CD4-positive, alpha-beta T cell (primary cell): Measurements from ENCODE around the gene DGUOK. TPM values are rescaled to one million over a fixed set of nuclear protein-coding genes. Genes with fewer than 3 reads are reported as not detected.
"Not testable (repeated sequence)": the region's sequence is repeated elsewhere in the genome, so short reads cannot be mapped to it uniquely, and the experiment has no call there.

Source experiments
- ATAC-seq: fragments of 200-7000 bp; cut with Tn5 transposase; one replicate; pipeline ENCODE4 v1.10.0; 2022; ENCODE audit warnings: mild to moderate bottlenecking; ENCODE audit not compliant: poor library complexity
- CTCF ChIA-PET: fragments of 350-600 bp; sonication (Branson Sonifier 250); formaldehyde crosslinking; loops from one replicate; lab custom pipeline; 2021; ENCODE audit warnings: antibody characterized with exemption, inconsistent platforms; lab: Charles Lee
- POLR2A ChIA-PET: fragments of 350-600 bp; sonication (Branson Sonifier 250); formaldehyde crosslinking; loops from one replicate; lab custom pipeline; 2021; ENCODE audit warnings: antibody characterized with exemption, inconsistent platforms; lab: Charles Lee
- DNase-seq, 14 experiments: peaks; one replicate each; pipeline ENCODE4 v3.0.0-alpha.2; 2013 to 2020; ENCODE audit warnings: mixed read lengths in 2 of 14
- H3K27ac ChIP-seq, 2 donors: one replicate each; pipeline versions ENCODE4 v1.5.1 to v1.7.0; 2013; ENCODE audit warnings: low read length in 2 of 2, low read depth in 1 of 2, mild to moderate bottlenecking in 1 of 2
- H3K27me3 ChIP-seq, 2 experiments: 1 replicate in 1 of 2; 2 replicates in 1 of 2; pipeline versions ENCODE4 v1.6.1 to v1.7.0; 2013; ENCODE audit warnings: low read length in 2 of 2, control low read depth in 1 of 2, mild to moderate bottlenecking in 1 of 2, moderate library complexity in 1 of 2; ENCODE audit not compliant: insufficient read depth in 2 of 2, control insufficient read depth in 1 of 2
- H3K36me3 ChIP-seq: one replicate; pipeline ENCODE4 v1.6.1; 2013; ENCODE audit warnings: low read length, control low read depth; ENCODE audit not compliant: insufficient read depth
- H3K4me1 ChIP-seq: one replicate; pipeline ENCODE4 v1.6.1; 2013; ENCODE audit warnings: low read length, control low read depth; ENCODE audit not compliant: insufficient read depth
- H3K4me3 ChIP-seq: one replicate; pipeline ENCODE4 v1.5.1; 2013; ENCODE audit warnings: mild to moderate bottlenecking, low read length, moderate library complexity
- H3K9me3 ChIP-seq, 2 experiments: 1 replicate in 1 of 2; 2 replicates in 1 of 2; pipeline versions ENCODE4 v1.6.1 to v1.7.0; 2013; ENCODE audit warnings: low read length in 2 of 2, mild to moderate bottlenecking in 2 of 2, control low read depth in 1 of 2, moderate library complexity in 1 of 2; ENCODE audit not compliant: control insufficient read depth in 1 of 2, insufficient read depth in 1 of 2
- H3K27ac Mint-ChIP-seq: one replicate; pipeline ENCODE4 v1.8.0; 2020; ENCODE audit warnings: mixed read lengths
- H3K27me3 Mint-ChIP-seq: one replicate; pipeline ENCODE4 v1.8.0; 2021; ENCODE audit warnings: mixed read lengths
- H3K36me3 Mint-ChIP-seq: one replicate; pipeline ENCODE4 v1.8.0; 2021; ENCODE audit warnings: low read depth, mixed read lengths
- H3K4me1 Mint-ChIP-seq: one replicate; pipeline ENCODE4 v1.8.0; 2021; ENCODE audit warnings: low read depth, mixed read lengths
- H3K4me3 Mint-ChIP-seq: one replicate; pipeline ENCODE4 v1.8.0; 2020; ENCODE audit warnings: mild to moderate bottlenecking, mixed read lengths
- H3K9me3 Mint-ChIP-seq: one replicate; pipeline ENCODE4 v1.8.0; 2020; ENCODE audit warnings: mixed read lengths
- CTCF ChIP-seq: fragments of 200-600 bp; IDR thresholded peaks from one replicate; pipeline ENCODE4 v1.8.0; 2022; ENCODE audit warnings: antibody characterized with exemption, mild to moderate bottlenecking
- intact Hi-C, 2 experiments: fragments of 100-400 bp; cut with DNase I in 1 of 2; cut with micrococcal nuclease in 1 of 2; formaldehyde crosslinking; loops; one replicate each; pipeline versions ENCODE4 v1.15.1 to v1.9.0; 2023 to 2025; cut with DNase I, micrococcal nuclease
- total RNA-seq, 174 experiments: library from RNA in 2 of 174; stranded (reverse) in 2 of 174; gene quantifications; one replicate each; pipeline ENCODE4 v1.2.3 and lab custom pipeline; 2021 to 2026

Gene DGUOK
- total RNA-seq, 2 experiments from 2014 or later = 30.5 to 32.0 TPM

- ATAC-seq = no peak
- peaks cover 2% of the 10 kb centered on the region for H3K4me1 ChIP-seq
- intact Hi-C loops = no loop called here
- H3K27ac Mint-ChIP-seq = no peak overlapping the region
- peaks cover 12% of the 10 kb centered on the region for H3K4me1 Mint-ChIP-seq
- CTCF ChIA-PET = no interaction called here
- no peaks in the 10 kb centered on the region for H3K36me3 ChIP-seq
- no peak overlapping the region for H3K27ac ChIP-seq
- no peak for DNase-seq
- H3K36me3 Mint-ChIP-seq = no peaks in the 10 kb centered on the region
- H3K4me3 Mint-ChIP-seq = no peak overlapping the region
- no peaks in the 10 kb centered on the region for H3K9me3 ChIP-seq
- H3K27me3 ChIP-seq = no peaks in the 10 kb centered on the region
- no peaks in the 10 kb centered on the region for H3K9me3 Mint-ChIP-seq
- no peak overlapping the region for H3K4me3 ChIP-seq
- POLR2A ChIA-PET = no interaction called here
- no peak for TF ChIP-seq CTCF
- peaks cover 9% of the 10 kb centered on the region for H3K27me3 Mint-ChIP-seq
These were observed 41.3 kb upstream of the DGUOK start for GRCh38 chr2:73885406-73885805.

GRCh38 chr2:73886357-73886756 is 40.3 kb upstream of the DGUOK start:
- CTCF ChIA-PET = no interaction called here
- ATAC-seq = no peak
- DNase-seq = no peak

GRCh38 chr2:73887596-73888353 is 38.9 kb upstream of the DGUOK start:
- H3K4me1 Mint-ChIP-seq = peaks cover 12% of the 10 kb centered on the region
- H3K36me3 Mint-ChIP-seq, H3K27me3 ChIP-seq, intact Hi-C loops, H3K9me3 ChIP-seq, DNase-seq, H3K4me1 ChIP-seq, H3K27ac ChIP-seq, H3K27ac Mint-ChIP-seq, CTCF ChIA-PET, POLR2A ChIA-PET, H3K27me3 Mint-ChIP-seq, ATAC-seq, H3K36me3 ChIP-seq, H3K9me3 Mint-ChIP-seq, H3K4me3 Mint-ChIP-seq, H3K4me3 ChIP-seq: not testable (repeated sequence)

More at GRCh38 chr2:73886357-73886756, 40.3 kb upstream of the DGUOK start:
- intact Hi-C loops = no loop called here
- Mint-ChIP-seq H3K4me1 (peaks cover 12% of the 10 kb centered on the region), H3K36me3 (no peaks in the 10 kb centered on the region), H3K9me3 (no peaks in the 10 kb centered on the region), H3K27me3 (peaks cover 9% of the 10 kb centered on the region), H3K4me3 (no peak overlapping the region), H3K27ac (no peak overlapping the region)
- H3K27ac ChIP-seq = no peak overlapping the region
- no peaks in the 10 kb centered on the region for H3K27me3 ChIP-seq
- peaks cover 2% of the 10 kb centered on the region for H3K4me1 ChIP-seq
- H3K9me3 ChIP-seq = no peaks in the 10 kb centered on the region
- no peak for TF ChIP-seq CTCF
- H3K4me3 ChIP-seq = no peak overlapping the region
- no peaks in the 10 kb centered on the region for H3K36me3 ChIP-seq
- POLR2A ChIA-PET = no interaction called here

GRCh38 chr2:73888388-73888787 is 38.3 kb upstream of the DGUOK start:
- H3K4me3 Mint-ChIP-seq = no peak overlapping the region
- DNase-seq (no peak), ATAC-seq (no peak)
- H3K36me3 Mint-ChIP-seq = no peaks in the 10 kb centered on the region
- no peak for TF ChIP-seq CTCF
- CTCF ChIA-PET = no interaction called here
- no peaks in the 10 kb centered on the region for H3K9me3 Mint-ChIP-seq
- Histone ChIP-seq H3K9me3 (no peaks in the 10 kb centered on the region), H3K36me3 (no peaks in the 10 kb centered on the region), H3K27me3 (no peaks in the 10 kb centered on the region), H3K4me3 (no peak overlapping the region), H3K4me1 (peaks cover 2% of the 10 kb centered on the region), H3K27ac (no peak overlapping the region)
- no peak overlapping the region for H3K27ac Mint-ChIP-seq
- peaks cover 2% of the 10 kb centered on the region for H3K27me3 Mint-ChIP-seq
- H3K4me1 Mint-ChIP-seq = peaks cover 12% of the 10 kb centered on the region
- intact Hi-C loops = no loop called here
- POLR2A ChIA-PET = interaction anchor here (0.6 kb wide), 1 partner anchor 312 kb away, joined by 3 read pairs; no protein-coding TSS in a partner anchor
